Stimulated activated CD4-positive, alpha-beta T cell treated with anti-CD3 and anti-CD28 coated beads, Interleukin-12 subunit alpha, Interleukin-12 subunit beta, amount 100 ng/mL, for 48 hours (primary cell): Measurements from ENCODE around the gene ODF2.

ENCODE experiments used
- DNase-seq, 3 donors: peaks; one replicate each; pipeline ENCODE4 v3.0.0-alpha.2; 2020; ENCODE audit warnings: low read depth in 2 of 3, low spot score in 1 of 3

Gene ODF2

GRCh38 chr9:128526720-128527119, 70.9 kb downstream of the ODF2 start:
- DNase-seq: no peak

DNA sequence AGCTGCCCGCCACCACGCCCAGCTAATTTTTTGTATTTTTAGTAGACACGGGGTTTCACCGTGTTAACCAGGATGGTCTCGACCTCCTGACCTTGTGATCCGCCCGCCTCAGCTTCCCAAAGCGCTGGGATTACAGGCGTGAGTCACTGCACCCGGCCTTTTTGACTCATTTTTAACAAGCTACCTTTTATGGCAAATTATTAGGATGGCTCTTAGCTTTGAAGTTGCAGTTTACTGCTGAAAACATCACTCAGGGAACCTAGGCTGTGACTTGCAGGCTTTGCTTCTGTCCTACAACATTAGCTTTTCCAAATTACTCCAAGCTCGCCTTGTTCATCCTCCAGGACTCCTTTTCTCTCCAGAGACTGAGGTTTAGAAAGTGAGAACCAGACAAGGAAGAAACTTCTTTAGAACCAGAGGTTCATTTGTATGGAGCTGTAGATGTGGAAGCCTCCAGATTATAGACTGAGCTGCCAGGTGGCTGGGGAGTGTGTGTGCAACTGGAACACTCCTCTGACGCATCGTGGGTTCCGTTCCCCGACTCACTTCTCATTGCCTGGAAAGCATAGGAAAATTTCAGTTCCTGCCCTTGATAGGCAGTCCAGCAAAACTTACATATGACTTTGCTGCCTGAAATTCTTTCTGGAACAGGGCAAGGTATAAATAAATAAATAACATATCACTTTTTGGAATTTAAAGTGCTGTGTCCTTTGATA, 72.8 kb downstream of the ODF2 start:
- no peak for DNase-seq

DNA sequence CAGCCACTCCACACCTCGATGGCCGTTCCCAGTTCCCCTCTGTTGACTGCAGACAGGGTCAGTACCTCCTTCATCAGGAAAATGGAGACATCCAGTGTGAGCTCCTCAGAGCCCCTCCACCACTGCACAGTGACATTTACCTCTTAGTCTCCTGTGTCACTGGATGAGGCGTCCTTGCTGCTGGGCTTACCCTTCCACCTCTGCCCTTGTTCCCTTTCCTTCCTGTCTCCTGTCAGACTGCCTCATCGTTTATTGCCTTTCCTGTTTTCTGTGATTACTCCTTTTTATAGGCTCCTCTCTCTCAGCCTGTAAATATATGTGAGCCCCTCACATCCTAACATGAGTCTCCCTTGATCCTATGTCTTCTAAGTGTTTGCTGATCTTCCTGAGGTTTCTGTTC, 73.4 kb downstream of the ODF2 start:
- DNase-seq: no peak

DNA sequence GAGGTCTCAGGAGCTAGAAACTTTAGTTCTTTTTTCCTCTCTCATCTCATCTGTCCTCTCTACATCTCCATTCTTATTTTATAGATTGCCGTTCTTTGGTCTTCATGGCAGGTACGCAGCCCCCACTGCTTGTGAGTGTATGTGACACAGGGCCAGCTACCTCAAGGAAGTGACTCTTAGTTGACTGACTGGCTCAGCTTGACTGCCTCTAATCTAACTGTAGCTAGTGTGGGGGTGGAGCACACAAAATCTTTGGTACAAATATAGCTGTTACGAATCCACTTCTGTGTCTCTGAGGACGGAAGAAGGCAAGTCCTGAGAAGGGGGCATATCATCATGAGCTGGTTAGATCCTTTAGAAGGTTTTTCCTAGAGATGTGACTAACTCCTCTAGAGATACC, 76.8 kb downstream of the ODF2 start:
- DNase-seq: no peak

GRCh38 chr9:128540634-128541360, 85.0 kb downstream of the ODF2 start:
- no peak for DNase-seq

GRCh38 chr9:128546504-128546903, 90.7 kb downstream of the ODF2 start:
- no peak for DNase-seq

GRCh38 chr9:128548876-128549275, 93.1 kb downstream of the ODF2 start:
- no peak for DNase-seq

GRCh38 chr9:128550226-128550625, 94.4 kb downstream of the ODF2 start:
- peak; percentile 25 to 39 (median 37) for DNase-seq
